Stimulated activated CD8-positive, alpha-beta memory T cell treated with anti-CD3 and anti-CD28 coated beads, Interleukin-7, amount 100 ng/mL, for 48 hours (primary cell): ENCODE results near the gene FBXO2.
"Not testable (repeated sequence)": the region's sequence is repeated elsewhere in the genome, so short reads cannot be mapped to it uniquely, and the experiment has no call there.

ENCODE experiments used
- DNase-seq, 2 donors: peaks; one replicate each; pipeline ENCODE4 v3.0.0-alpha.2; 2020; ENCODE audit warnings: low read depth in 1 of 2; ENCODE audit errors: extremely low read depth in 1 of 2

FBXO2 gene

GRCh38 chr1:11629184-11630016 lies 24.8 kb downstream of the FBXO2 start:
- DNase-seq, result no peak

DNA sequence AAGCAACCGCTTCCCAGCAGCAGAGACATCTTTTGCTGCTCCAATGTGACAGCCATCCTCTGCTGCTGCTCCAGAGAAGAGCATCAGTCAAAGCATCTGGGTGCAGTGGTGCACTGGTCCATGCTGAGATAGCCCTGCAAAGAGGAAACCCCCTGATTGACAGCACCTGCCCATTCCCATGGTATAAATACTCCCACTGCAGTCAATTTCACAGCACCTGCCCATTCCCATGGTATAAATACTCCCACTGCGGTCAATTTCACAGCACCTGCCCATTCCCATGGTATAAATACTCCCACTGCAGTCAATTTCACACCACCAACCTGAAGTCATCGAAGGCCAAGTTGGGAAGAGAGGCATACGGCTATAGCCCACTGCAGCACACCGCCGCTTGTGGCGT lies 25.5 kb downstream of the FBXO2 start:
- no peak for DNase-seq

- DNase-seq, result no peak
Observed at GRCh38 chr1:11626551-11626950, 27.7 kb downstream of the FBXO2 start.

- no peak for DNase-seq
Observed at GRCh38 chr1:11623702-11624101, 30.5 kb downstream of the FBXO2 start.

GRCh38 chr1:11622398-11622797 lies 31.8 kb downstream of the FBXO2 start:
- DNase-seq, result no peak

GRCh38 chr1:11620924-11621323 lies 33.3 kb downstream of the FBXO2 start:
- no peak for DNase-seq

GRCh38 chr1:11620405-11620804 lies 33.8 kb downstream of the FBXO2 start:
- DNase-seq, result no peak

- DNase-seq, result no peak
Observed at GRCh38 chr1:11617741-11618140, 36.5 kb downstream of the FBXO2 start.

DNA sequence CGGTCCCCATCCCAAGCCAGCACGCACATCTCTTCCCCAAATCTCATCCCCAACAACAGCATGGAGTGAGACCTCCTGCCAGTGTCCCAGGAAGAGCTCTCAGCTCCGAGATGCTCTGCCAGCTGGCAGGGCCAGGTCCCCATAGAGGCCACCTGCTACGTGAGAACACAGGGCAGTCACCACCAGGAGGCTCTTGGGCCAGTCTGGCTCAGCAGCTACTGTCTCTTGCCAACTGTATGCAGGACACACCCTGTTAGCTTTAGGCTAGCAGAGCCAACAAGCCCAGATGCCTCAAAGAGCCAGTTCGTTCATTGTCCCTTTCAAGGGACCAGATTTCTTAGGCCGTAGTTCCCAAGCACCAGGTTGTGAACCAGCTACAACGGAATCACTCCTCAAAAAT lies 36.9 kb downstream of the FBXO2 start:
- DNase-seq, result no peak

DNA sequence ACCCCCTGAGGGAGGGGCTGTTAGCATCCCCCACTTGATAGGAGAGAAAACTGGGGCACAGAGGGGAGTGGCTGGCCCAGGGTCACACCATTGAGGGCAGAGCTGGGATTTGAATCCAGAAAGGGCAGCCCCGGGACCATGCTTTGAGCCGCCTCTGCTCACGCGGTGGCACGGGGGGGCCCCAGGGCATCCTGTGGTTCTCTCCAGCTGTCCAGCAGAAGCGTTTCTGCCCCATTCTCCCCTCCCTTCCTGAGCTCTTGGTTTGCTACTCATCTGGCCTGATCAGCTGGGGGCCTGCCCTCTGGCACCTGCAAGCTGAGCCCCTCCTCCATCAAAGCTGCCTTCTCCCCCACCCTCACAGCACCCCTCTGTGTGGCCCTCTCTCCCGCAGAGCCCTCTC lies 37.5 kb downstream of the FBXO2 start:
- DNase-seq, result no peak

DNA sequence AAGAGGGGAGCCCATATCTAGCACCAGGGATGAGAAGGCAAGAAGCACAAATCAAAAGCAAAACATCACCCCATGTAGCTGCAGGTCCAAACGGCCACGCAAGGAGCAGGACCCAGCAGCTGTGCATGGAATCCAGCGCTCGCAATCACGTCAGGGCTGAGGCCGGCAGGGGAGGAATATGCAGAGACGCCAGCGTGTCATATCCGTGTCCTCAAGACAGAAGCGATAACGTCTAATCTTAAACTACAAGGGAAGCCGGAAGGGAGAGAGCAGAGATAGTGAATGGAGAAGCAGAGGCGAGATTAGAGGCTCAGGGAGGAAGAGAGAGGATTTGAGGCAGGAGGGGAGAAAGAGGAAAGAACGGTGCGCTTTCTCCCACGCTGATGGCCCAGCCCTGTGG lies 39.1 kb downstream of the FBXO2 start:
- no peak for DNase-seq

- no peak for DNase-seq
Observed at GRCh38 chr1:11613347-11613746, 40.9 kb downstream of the FBXO2 start.

DNA sequence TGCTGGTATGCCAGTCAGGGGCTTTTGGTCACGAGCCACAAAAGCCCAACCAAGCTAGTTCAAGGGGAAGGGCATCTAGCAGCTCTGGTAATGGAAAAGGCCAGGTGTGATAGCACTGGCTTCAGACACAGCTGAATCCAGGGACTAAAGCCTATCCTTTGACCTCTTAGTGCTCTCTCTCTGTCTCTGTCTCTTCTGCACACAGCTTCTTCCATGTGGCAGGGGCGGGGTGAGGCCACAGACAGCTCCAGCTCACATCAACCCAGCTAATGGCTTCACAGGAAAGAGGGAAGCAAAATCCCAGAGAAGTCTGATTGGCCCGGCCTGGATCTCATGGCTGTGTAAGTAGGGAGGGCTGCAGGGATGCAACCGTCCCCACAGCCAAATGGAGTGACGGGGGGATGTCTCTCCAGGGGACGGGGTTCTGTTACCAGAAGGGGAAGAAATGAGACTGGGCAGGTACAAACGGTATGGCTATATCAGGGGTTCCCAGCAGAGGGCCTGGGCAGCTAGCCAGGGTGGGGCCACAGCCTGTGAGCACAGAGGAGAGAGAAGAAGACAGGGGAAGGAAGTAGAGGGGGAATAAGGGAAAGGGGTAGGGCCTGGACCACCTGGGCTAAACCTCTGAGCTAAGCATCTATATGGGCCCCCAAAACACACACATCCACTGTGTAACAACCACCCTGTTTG lies 42.4 kb downstream of the FBXO2 start:
- no peak for DNase-seq

GRCh38 chr1:11610629-11611180 lies 43.5 kb downstream of the FBXO2 start:
- DNase-seq, result no peak

- DNase-seq, result not testable (repeated sequence)
Observed at GRCh38 chr1:11609378-11609777, 44.9 kb downstream of the FBXO2 start.

DNA sequence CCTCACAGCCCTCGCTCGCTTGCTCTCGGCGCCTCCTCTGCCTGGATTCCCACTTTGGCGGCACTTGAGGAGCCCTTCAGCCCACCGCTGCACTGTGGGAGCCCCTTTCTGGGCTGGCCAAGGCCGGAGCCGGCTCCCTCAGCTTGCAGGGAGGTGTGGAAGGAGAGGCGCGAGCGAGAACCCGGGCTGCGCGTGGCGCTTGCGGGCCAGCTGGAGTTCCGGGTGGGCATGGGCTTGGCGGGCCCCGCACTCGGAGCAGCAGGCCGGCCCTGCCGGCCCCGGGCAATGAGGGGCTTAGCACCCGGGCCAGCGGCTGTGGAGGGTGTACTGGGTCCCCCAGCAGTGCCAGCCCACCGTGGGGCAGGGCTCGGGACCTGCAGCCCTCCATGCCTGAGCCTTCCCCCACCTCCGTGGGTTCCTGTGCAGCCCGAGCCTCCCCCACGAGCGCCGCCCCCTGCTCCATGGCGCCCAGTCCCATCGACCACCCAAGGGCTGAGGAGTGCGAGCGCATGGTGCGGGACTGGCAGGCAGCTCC lies 45.6 kb downstream of the FBXO2 start:
- not testable (repeated sequence) for DNase-seq

GRCh38 chr1:11606775-11607174 lies 47.5 kb downstream of the FBXO2 start:
- no peak for DNase-seq

DNA sequence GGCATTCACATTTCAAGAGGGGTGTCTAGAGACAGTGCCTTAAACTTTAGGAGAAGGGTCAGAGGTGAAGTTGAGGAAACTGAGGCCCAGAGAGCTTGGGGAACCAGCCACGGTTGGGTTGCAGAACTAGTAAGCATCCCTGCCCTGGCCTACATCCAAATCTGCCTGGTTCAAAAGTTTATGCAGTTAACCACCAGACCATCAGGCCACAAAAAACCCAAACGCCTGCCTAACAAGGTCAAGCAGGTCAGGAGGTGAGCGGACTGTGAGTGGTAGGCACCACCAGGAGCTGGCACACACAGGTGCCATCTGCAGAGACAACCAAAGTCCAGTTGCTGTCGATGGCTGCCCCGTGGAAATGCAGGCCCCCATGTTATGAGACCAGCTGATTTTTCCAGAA lies 51.2 kb downstream of the FBXO2 start:
- DNase-seq, result no peak

DNA sequence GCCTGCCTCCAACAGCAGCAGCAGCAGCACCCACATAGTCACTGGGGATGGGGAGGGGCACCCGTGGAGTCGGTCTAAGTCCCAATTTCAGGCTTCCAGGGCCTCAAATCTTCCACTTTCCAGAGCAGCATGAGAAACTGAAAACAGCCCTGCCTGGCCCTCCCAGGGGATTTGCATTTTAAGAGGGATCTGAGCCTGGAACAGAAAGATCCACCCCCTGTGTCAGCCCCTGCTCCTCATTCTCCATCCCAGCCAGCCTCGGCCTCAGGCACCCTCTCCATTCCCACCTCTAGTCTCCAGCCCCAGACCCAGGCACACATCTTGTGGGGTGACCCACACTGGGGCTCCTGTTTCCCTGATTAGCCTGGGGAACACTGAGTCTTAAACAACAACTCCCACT lies 51.8 kb downstream of the FBXO2 start:
- DNase-seq, result no peak

DNA sequence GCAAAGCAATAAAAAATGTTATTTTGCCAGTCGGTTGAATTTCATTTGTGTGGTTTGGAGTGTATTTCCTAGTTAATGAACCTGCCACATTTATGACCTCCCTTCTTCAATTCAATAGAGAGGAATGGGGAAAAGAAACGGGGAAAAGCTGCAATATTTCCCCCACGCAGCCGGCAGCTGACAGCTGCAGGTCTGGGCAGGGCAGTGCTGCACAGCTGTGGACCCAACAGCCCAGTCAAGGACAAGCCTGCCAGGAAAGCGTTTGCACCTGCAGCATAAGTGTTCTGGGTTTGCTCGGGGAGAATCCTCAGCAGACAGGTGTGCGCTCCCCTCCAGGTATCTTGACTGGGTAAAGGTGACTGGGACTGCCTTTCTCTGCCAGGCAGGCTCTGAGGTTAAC lies 53.4 kb downstream of the FBXO2 start:
- DNase-seq, result no peak

DNA sequence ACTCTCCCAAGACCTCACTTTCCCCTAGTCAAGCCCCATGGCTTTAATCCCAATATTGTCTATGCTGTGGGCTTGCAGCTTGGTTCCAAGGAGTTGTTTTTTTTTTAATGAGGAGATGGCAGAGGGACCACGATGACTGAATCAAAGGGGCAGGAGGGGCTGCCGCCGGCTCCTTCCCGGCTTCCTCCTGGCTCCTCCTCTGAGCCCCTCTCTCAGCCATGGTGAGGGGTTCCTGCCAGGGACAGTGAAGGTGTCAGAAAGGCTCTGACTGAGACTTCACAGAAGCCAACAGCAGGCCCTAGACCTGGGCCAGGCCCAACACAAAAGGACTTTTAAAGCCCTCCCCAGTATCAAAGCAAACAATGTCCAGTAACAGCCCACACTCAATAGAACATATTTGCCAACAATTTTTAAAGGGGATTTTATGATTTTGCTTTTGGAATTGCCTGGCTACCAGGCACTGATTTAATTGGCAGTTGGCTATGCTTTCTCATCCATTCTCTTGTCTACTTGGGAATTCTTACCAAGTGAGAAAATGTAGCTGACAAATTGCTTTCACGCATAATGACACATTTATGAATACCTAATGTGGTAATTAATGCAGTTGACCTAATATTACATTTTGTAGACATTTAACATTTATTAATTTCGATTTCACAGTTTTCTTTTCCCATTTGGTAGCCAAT lies 54.2 kb downstream of the FBXO2 start:
- no peak for DNase-seq
